T-helper 1 cell treated with Interleukin-12 subunit alpha and Interleukin-12 subunit beta and Interleukin-4 antibody, amounts not matched to agents 30 ng/mL and 1 ng/mL, for 36 hours (primary cell): ENCODE results near the gene ASPRV1. TPM values are rescaled to one million over a fixed set of nuclear protein-coding genes. Genes with fewer than 3 reads are reported as not detected.
"Not testable (repeated sequence)": the region's sequence is repeated elsewhere in the genome, so short reads cannot be mapped to it uniquely, and the experiment has no call there.

Experiments
- intact Hi-C: fragments of 100-400 bp; cut with micrococcal nuclease; formaldehyde crosslinking; loops from one replicate; pipeline ENCODE4 v1.15.1; 2024
- total RNA-seq: library from RNA; stranded (reverse); gene quantifications from 2 replicates; pipeline ENCODE4 v1.2.3, GENCODE V29; 2022

ASPRV1 gene
- total RNA-seq, 1 donor from 2014 or later, result 1.1 TPM

DNA sequence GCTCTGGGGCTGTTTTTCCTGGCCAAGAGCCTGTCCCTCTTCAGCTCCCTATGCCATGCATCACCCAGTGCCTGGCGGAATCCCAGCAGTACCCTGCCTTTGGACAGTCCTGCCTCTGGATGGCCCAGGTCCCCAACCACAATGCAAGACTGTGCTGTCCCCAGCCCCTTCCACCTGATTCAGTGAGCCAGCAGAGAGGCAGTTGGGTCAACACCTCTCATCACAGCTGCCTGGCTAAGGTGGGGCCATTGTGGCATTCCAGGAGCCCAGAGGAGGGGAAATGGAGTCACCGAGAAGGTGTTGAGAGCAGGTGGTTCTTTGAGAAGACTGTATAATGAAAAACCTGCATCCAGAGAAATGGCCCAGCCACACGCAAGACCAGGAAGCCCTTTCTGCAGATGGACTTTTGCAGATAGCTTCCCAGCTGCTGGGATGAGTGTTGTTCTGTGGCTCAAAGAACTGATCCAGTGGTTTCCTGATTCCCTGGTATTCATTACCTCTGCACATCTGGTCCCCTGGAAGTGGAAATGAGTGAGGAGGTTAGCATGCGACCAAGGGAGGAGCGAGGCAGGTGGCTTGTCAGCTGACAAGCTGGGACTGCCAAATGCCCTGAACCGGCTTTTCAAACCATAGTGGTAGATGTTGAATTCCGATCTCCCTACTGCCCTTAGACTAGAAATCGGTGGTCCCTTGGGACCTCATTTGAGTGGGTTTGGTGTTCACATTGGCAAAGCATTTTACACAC, 1.7 kb upstream of the ASPRV1 start:
- intact Hi-C loops, result no loop called here

- intact Hi-C loops, result no loop called here
Observed at GRCh38 chr2:69960821-69961220, 610 bp downstream of the ASPRV1 start.

DNA sequence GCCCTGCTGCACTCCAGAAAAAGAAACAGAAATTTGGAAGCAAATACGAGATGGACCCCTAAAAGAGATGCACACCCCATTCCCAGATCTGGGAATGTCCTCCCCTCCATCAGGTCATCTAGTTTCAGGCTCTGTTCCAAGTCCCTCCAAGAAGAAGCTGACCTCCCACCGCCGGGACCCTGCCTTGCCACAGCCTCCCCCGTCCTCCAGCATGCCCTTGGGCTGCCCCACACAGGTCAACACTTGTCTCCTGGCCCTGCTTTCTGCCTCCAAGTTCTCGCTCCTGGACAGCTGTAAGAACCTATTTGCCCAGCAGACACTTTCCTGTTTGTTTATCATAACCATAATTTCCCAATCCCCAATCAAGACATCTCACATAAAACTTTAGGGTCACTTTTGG, 2.0 kb downstream of the ASPRV1 start:
- intact Hi-C loops, result no loop called here

DNA sequence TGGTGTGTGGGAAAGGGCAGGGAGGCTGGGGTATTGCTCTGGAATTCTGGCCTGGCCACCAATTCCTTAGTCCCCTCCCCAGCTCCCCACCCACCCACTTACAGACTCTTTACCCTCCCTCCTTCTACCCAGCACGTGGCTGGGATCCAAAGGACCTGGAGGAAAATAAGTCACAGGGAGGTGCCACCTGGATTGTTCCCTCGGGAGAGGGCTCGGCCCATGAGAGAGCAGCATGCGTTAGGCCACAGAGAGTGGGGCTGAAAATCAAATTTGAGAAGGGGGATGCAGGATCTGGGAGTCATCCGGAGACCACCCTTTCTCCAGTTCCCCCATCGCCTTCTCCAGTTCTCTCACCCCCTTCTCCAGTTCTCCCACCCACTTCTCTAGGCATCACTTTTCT, 3.0 kb downstream of the ASPRV1 start:
- intact Hi-C loops, result no loop called here

- intact Hi-C loops, result no loop called here
Observed at GRCh38 chr2:69957965-69958364, 3.5 kb downstream of the ASPRV1 start.

DNA sequence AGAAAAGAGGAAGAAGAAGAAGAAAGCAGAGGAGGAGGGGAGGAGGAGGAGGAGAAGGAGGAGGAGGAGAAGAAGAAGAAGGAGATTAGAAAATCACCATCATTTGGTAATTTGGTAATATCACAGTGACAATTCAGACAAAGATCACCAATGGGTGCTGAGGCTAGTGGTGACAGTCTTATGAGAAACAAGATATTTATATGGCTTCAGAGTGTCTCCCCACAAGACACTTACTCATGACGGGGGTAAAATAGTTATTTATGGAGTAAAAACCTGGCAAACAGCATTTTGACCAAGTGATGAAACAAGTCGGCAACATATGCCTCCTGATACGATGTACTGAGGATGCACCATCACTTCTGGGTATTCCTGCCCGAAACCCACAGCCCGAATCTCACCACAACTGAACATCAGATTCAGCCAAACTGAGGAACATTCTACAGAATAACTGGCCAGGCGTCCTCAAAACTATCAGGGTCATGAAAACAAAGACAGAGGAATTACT, 4.9 kb downstream of the ASPRV1 start:
- intact Hi-C loops, result no loop called here

DNA sequence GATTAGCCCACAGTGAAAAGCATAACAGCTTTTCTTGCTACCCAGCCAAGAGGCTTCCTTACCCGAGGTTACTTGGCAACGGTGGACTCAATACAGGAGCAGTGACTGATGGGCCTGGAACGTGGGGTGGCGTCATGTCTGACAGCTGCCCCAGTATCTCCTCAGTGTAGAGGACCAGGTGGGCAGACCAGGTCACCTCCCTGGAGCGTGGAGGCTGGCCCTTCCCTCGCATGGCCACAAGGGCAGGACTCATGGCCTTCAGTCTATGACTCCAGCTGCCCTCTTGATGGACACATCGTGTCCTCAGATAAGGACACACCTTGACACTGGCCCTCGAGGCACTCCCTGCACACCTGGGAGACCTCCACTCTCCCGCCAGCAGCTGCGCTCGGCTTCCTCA, 6.4 kb downstream of the ASPRV1 start:
- intact Hi-C loops, result no loop called here

- intact Hi-C loops, result no loop called here
Observed at GRCh38 chr2:69954084-69954483, 7.3 kb downstream of the ASPRV1 start.

- intact Hi-C loops, result no loop called here
Observed at GRCh38 chr2:69952336-69953115, 8.9 kb downstream of the ASPRV1 start.

- intact Hi-C loops, result not testable (repeated sequence)
Observed at GRCh38 chr2:69950671-69951070, 10.8 kb downstream of the ASPRV1 start.

- intact Hi-C loops, result no loop called here
Observed at GRCh38 chr2:69950241-69950640, 11.2 kb downstream of the ASPRV1 start.

GRCh38 chr2:69948963-69949645, 12.3 kb downstream of the ASPRV1 start:
- intact Hi-C loops, result no loop called here

DNA sequence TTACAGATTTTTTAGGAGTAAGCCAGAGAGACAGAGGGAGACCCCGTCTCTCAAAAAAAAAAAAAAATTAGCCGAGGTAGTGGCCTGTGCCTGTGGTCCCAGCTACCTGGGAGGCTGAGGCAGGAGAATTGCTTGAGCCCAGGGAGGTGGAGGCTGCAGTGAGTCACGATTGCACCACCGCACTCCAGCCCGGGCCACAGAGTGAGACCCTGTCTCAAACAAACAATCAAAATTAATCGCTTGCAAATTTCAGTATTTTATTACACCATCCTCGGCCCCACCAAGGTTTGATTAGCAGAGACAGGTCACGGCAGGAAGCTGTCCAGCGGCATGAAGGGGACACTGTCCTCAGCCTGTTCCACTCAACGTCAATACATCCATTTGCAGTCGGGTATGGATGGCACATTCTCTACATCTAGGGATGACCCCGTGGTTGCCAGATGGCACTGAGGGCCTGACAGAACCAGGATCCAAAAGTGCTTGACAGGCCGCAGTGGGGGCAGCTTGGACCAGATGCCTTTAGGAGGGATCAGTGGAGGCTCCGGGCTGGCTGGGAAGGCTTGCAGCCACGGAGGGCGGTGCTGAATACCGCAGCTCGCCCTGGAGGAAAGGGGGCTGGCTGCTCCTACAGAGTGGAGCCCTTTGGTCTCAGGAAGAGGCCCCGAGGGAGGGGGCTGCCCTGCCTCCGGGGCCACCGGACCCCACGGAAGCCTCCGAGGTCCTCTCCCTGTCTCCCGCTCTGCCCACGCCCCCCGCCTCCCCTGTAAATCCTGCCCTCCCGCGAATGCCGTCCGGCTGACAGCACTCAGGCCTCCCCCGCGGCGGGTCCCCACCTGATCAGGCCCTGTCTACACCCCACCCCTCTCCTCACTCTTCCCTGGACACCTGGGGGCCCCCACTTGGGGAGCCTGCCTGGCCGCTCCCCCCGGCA, 13.1 kb downstream of the ASPRV1 start:
- intact Hi-C loops, result no loop called here

DNA sequence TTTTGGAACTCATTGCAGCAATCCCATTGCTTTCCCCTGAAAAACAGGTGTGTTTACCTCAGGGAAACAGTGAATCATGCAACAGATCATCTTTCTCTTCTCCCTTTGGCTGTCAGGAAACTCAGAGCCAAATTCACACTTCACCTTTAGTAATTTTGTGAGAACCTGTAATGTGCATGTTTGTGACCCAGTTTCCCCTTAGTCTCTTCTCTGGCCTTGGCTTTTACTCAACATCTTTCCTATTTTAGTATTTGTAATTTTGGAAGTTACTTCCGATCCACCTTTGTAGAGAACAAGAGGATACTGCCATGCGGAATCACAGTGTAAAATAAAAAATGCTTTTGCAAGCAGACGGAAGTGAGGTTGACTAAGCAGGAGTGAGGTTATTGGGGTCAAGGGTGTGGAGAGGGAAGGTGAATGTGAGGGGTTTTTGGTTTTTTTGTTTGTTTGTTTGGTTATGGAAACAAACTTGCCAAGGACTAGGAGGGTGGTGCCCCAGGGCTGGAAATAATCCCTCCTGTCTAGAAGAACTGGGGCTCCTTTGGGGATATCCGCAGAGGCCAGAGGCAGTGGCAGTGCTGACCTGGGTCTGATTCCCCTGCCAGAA, 14.0 kb downstream of the ASPRV1 start:
- intact Hi-C loops, result loop anchor here (1.0 to 2.0 kb wide), 2 partner anchors 95 to 136 kb away; no protein-coding TSS in a partner anchor

GRCh38 chr2:69946351-69947324, 14.8 kb downstream of the ASPRV1 start:
- intact Hi-C loops, result loop anchor here (1.0 to 2.0 kb wide), 9 partner anchors 32 to 347 kb away; partner anchors contain the start of genes C2orf42 and SNRPG

GRCh38 chr2:69945941-69946340, 15.5 kb downstream of the ASPRV1 start:
- intact Hi-C loops, result loop anchor here (1.0 to 2.0 kb wide), 8 partner anchors 32 to 347 kb away; partner anchors contain the start of genes C2orf42 and SNRPG

- intact Hi-C loops, result no loop called here
Observed at GRCh38 chr2:69945441-69945840, 16.0 kb downstream of the ASPRV1 start.

- intact Hi-C loops, result no loop called here
Observed at GRCh38 chr2:69944756-69945155, 16.7 kb downstream of the ASPRV1 start.
